ENCODE measurements around the gene MICAL2.
A peak's percentile ranks its signal among the peaks of the same experiment; 100 is the strongest.

The MICAL2 gene

DNA sequence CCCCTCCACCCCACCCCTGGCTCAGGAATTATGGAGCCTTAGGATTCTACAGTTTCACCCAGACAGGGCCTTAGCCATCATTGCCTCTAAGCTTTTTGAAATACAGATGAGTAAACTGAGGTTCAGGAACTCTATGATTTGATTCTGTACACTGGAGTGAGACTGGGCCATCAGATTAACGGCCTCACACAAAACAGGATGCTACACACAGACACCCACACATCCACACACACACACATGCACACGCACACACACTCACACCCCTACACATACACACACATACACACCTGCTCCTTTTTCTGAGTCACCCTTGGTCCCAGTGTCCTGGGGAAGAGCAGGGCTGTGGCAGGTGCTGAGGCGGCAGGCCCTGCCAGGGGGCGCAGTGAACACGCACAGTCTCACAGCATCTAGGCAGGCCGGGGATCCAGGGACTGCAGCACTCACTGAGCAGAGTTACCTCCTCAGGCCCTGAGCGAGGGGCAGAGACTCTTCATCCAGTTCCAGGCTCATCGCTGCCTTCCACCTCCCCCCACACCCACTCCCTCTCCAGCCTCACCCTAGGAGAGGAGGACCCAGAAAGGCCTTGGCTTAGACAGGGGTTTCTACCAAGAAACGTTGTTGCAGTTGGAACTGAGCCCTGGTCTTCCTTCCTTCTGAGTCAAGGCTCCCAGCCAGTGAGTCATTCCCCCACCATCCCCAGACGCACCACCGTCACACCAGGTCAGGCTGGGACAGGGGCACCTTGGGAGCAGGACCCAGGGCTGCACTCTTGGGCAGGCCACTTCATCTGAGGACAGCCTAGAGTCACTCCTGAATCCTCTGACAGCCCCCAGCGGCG, 177.2 kb downstream of the MICAL2 start:
- DNase-seq (ENCODE audit: low spot score), result no peak

GRCh38 chr11:12288212-12288930, 178.0 kb downstream of the MICAL2 start:
- DNase-seq (ENCODE audit: low spot score), result peak; percentile 32

DNA sequence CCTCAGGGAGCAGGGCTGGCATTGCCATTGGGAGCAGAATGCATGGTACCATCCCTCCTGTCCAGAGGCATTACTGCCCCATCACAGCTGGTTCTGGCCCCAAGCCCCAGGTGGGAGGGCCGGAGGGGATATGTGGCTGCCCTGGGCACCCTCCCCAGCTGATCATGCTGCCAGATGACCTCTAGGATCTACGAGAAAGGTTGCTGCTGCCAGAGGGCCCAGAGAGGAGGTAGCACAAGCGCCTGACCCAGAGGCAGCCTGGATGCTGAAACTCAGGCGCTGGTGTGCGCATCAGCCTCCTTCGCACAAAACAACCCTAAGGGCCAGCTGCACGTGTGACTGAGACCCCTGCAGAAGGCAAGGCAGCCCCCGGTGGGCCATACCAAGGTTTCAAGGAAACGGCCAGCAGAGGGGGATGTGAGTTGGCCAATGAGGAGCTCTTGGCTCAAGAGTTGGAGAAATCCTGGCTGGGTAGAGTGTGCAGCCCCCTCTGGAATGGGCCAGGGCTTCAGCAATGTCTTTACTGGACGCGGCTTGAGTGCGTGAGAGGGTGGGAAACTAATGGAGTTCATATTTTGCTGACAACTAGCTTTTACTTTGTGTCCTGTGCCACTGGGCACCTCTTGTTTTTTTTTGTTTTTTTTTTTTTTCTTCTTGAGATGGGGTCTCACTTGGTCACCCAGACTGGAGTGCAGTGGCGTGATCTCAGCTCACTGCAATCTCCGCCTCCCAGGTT, 178.7 kb downstream of the MICAL2 start:
- DNase-seq (ENCODE audit: low spot score), result no peak

DNA sequence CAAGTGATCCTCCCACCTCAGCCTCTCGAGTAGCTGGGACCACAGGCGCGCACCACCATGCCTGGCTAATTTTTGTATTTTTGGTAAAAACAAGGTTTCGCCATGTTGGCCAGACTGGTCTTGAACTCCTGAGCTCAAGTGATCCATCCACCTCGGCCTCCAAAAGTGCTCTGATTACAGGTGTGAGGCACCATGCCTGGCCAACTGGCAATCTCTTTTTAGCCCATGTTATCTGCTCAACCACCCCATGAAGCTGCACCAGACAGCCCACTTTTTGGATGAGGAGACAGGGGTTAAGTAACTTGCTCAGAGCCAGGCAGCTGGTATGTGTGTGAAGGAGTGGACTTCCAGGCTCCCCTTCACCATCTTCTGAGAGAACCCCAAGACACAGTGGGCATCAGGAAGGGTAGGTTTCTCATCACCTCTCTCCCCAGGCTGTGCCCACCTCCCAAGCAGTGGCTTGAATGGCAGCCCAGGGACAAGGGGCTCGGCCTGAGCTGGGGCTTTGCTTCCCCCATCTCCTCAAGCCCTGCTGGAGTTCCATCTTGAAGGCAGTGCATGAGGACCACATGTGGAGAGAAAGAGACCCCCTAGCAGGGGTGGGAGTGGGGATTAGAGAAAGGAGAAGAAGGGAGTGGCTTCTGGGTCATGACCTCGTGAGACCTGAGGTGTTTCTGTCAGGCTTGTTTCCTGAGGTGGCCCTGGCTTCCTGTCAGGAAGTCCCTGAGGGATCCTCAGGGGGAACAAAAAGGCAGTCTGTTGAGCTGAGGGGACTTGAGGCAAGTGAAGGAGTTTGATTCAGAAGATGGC, 179.5 kb downstream of the MICAL2 start:
- no peak for DNase-seq (ENCODE audit: low spot score)

- DNase-seq (ENCODE audit: low spot score), result no peak
Measured at GRCh38 chr11:12290477-12290922, 180.1 kb downstream of the MICAL2 start.

GRCh38 chr11:12291313-12291712, 180.9 kb downstream of the MICAL2 start:
- no peak for DNase-seq (ENCODE audit: low spot score)

DNA sequence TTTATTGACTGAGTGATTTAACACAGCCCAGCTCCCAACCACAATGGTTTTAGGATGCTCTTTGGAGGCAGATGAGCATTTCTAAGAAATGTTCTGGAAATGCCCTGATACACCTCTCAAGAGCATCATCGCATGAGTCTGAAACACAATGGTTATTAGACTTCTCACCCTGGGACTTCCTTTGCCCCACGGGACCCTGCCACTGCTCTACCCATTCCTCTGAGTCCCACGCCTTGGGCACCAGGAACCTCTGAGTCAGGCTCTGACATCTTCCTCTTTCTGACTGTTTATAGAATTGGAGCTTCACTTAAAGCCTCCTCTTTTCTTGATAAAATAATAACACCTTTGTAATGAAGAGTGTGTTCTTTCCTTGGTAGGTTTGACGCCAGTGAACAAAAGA, 181.4 kb downstream of the MICAL2 start:
- no peak for DNase-seq (ENCODE audit: low spot score)

DNA sequence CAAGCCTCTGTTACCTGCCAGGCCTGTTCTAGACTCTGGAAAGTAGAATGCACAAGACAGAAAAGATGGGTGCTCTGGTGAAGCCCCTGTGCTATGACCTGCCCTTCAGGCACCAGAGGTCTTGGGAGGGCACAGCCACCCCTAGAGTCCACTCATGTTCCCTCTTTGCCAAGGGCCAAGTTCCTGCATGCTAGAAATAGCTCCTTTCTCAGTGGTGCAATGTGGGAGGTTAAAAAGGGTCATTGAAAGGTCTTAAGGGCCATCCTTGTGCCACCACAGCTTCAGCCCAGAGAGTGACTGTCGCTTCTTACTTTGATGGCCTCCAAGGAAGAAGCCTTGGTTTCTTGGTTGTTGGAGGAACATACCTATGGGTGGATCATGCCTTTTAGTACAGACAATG, 182.4 kb downstream of the MICAL2 start:
- DNase-seq (ENCODE audit: low spot score), result no peak

DNA sequence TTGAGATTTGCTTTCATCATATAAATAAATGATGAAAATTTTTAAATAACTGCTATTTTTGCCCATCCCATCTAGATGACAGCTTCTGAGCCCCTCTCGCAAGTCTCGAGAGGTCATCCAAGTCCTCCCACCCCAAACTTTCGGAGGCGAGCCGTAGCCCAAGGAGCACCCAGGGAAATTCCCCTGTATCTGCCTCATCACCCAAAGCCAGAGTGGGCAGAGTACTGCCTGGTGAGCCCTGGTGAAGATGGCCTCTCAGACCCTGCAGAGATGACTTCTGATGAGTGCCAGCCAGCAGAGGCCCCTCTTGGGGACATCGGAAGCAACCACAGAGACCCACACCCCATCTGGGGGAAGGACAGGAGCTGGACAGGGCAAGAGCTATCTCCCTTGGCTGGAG, 183.1 kb downstream of the MICAL2 start:
- DNase-seq (ENCODE audit: low spot score), result no peak

- no peak for DNase-seq (ENCODE audit: low spot score)
Measured at GRCh38 chr11:12294613-12295012, 184.2 kb downstream of the MICAL2 start.

- no peak for DNase-seq (ENCODE audit: low spot score)
Measured at GRCh38 chr11:12295943-12296342, 185.6 kb downstream of the MICAL2 start.

DNA sequence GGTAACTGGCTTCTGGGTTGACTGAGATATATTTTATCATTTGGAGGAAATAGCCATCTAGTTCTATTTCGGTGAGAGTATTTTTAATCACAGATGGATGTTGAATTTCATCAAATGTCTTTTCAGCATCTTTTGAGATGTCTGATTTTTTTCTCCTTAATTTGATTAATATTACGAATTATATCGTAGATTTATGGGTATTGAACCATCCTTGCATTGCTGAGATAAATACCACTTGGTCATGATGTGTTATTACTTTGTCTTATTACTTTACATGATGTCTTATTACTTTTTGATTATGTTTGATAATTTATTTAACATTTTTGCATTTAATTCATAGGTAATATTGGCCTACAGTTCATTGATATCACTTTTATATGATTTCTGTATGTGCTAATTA, 188.2 kb downstream of the MICAL2 start:
- DNase-seq (ENCODE audit: low spot score), result no peak

GRCh38 chr11:12301379-12301778, 191.0 kb downstream of the MICAL2 start:
- no peak for DNase-seq (ENCODE audit: low spot score)

GRCh38 chr11:12303421-12304149, 193.2 kb downstream of the MICAL2 start:
- DNase-seq (ENCODE audit: low spot score), result no peak

DNA sequence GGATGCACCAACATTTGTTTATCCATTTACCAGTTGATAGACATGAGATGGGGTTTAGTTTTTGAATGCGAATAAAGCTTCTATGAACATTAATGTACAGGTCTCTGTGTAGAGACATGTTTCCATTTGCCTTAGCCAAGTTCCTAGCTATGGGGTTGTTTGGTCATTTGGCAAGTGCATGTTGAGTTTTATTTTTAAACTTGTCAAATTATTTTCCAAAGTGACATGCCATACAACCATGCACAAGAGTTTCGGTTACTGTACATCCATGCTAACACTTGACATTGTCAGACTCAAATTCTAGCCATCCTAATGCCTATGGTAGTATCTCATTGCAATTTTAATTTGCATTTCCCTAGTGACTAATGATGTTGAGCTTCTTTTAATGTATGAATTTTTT, 196.4 kb downstream of the MICAL2 start:
- no peak for DNase-seq (ENCODE audit: low spot score)

- DNase-seq (ENCODE audit: low spot score), result no peak
Measured at GRCh38 chr11:12312132-12312531, 201.7 kb downstream of the MICAL2 start.
